ENCODE measurements around the gene SLIT3. TPM values are rescaled to one million over a fixed set of nuclear protein-coding genes. Genes with fewer than 3 reads are reported as not detected.

The SLIT3 gene
- total and polyA plus RNA-seq, 2 experiments from 2014 or later, result 58.4 to 96.7 TPM

- H3K4me2 ChIP-seq, result no peak overlapping the region
Measured at GRCh38 chr5:169006842-169007790, 293.8 kb downstream of the SLIT3 start.

DNA sequence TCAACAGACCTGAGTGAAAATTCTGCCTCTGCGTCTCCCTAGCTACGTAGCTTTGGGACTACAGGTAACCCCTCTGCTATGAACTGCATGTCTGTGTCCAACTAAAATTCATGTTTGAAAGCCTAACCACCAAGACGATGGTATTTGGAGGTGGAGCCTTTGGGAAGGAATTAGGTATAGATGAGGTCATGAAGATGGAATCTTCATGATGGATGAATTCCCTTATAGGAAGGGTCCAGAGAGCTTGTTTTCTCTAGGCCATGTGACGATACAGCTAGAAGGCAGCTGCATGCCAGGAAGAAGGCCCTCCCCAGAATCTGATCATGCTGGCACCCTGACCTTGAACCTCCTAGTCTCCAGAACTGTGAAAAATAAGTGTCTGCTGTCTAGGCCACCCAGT, 296.4 kb downstream of the SLIT3 start:
- Histone ChIP-seq H3K9me3 (ENCODE audit: low read depth) (no peaks in the 10 kb centered on the region), H3K79me2 (no peaks in the 10 kb centered on the region)
- no peak for TF ChIP-seq EZH2 (IDR thresholded peaks at IDR 0.05; ENCODE audit: borderline replicate concordance)
- no peak for TF ChIP-seq EZH2phosphoT487 (IDR thresholded peaks at IDR 0.05; ENCODE audit: low read depth, severe bottlenecking, unreplicated experiment)
- TF ChIP-seq, protein P1, sequence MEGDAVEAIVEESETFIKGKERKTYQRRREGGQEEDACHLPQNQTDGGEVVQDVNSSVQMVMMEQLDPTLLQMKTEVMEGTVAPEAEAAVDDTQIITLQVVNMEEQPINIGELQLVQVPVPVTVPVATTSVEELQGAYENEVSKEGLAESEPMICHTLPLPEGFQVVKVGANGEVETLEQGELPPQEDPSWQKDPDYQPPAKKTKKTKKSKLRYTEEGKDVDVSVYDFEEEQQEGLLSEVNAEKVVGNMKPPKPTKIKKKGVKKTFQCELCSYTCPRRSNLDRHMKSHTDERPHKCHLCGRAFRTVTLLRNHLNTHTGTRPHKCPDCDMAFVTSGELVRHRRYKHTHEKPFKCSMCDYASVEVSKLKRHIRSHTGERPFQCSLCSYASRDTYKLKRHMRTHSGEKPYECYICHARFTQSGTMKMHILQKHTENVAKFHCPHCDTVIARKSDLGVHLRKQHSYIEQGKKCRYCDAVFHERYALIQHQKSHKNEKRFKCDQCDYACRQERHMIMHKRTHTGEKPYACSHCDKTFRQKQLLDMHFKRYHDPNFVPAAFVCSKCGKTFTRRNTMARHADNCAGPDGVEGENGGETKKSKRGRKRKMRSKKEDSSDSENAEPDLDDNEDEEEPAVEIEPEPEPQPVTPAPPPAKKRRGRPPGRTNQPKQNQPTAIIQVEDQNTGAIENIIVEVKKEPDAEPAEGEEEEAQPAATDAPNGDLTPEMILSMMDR (IDR thresholded peaks at IDR 0.05; ENCODE audit: poor library complexity), result no peak

More at GRCh38 chr5:169006842-169007790, 293.8 kb downstream of the SLIT3 start:
- peak overlapping the region; percentile 68 for H3K27ac ChIP-seq
- H3K4me3 ChIP-seq, result no peak overlapping the region
- H4K20me1 ChIP-seq (ENCODE audit: insufficient read depth, poor library complexity, severe bottlenecking), result no peaks in the 10 kb centered on the region
- no peaks in the 10 kb centered on the region for H3K27me3 ChIP-seq
- 81% methylated on average over 8 of the region's 8 CpGs for WGBS (ENCODE audit: low lambda C conversion rate, missing lambda C conversion rate)
- TF ChIP-seq, protein P1 (IDR thresholded peaks at IDR 0.05; ENCODE audit: poor library complexity), result no peak
- TF ChIP-seq EZH2phosphoT487 (IDR thresholded peaks at IDR 0.05; ENCODE audit: low read depth, severe bottlenecking, unreplicated experiment) (no peak), EZH2 (IDR thresholded peaks at IDR 0.05; ENCODE audit: borderline replicate concordance) (no peak)
- DNase-seq (ENCODE audit: low spot score), result no peak
- peaks cover 31% of the 10 kb centered on the region for H3K4me1 ChIP-seq (ENCODE audit: insufficient read depth)
- no peaks in the 10 kb centered on the region for H3K36me3 ChIP-seq (replicated peaks; ENCODE audit: insufficient read depth, low read depth)
- no peaks in the 10 kb centered on the region for H3K9me2 ChIP-seq (replicated peaks; ENCODE audit: insufficient read depth)
- H3K9me3 ChIP-seq (ENCODE audit: low read depth), result no peaks in the 10 kb centered on the region
- peaks cover 2% of the 10 kb centered on the region for H3K79me2 ChIP-seq
- H2AFZ ChIP-seq, result no peak overlapping the region

GRCh38 chr5:169003721-169004541, 297.0 kb downstream of the SLIT3 start:
- Histone ChIP-seq H3K9me3 (ENCODE audit: low read depth) (no peaks in the 10 kb centered on the region), H3K9me2 (replicated peaks; ENCODE audit: insufficient read depth) (no peaks in the 10 kb centered on the region), H3K4me2 (peak overlapping the region; percentile 14), H3K36me3 (replicated peaks; ENCODE audit: insufficient read depth, low read depth) (no peaks in the 10 kb centered on the region), H2AFZ (no peak overlapping the region), H3K27ac (peak overlapping the region; percentile 52), H4K20me1 (ENCODE audit: insufficient read depth, poor library complexity, severe bottlenecking) (no peaks in the 10 kb centered on the region), H3K4me3 (no peak overlapping the region), H3K79me2 (no peaks in the 10 kb centered on the region), H3K27me3 (no peaks in the 10 kb centered on the region), H3K4me1 (ENCODE audit: insufficient read depth) (peaks cover 31% of the 10 kb centered on the region)
- no peak for TF ChIP-seq EZH2phosphoT487 (IDR thresholded peaks at IDR 0.05; ENCODE audit: low read depth, severe bottlenecking, unreplicated experiment)
- TF ChIP-seq EZH2 (IDR thresholded peaks at IDR 0.05; ENCODE audit: borderline replicate concordance), result no peak
- TF ChIP-seq, protein P1 (IDR thresholded peaks at IDR 0.05; ENCODE audit: poor library complexity), result peak; percentile 44
- DNase-seq (ENCODE audit: low spot score), result peak; percentile 36
- WGBS (ENCODE audit: low lambda C conversion rate, missing lambda C conversion rate), result 58% methylated on average over 11 of the region's 11 CpGs

More for the DNA sequence above, 296.4 kb downstream of the SLIT3 start:
- no peak overlapping the region for H2AFZ ChIP-seq
- 58% methylated on average over 4 of the region's 4 CpGs for WGBS (ENCODE audit: low lambda C conversion rate, missing lambda C conversion rate)
- no peaks in the 10 kb centered on the region for H3K9me2 ChIP-seq (replicated peaks; ENCODE audit: insufficient read depth)
- peak overlapping the region; percentile 14 for H3K4me2 ChIP-seq
- H3K36me3 ChIP-seq (replicated peaks; ENCODE audit: insufficient read depth, low read depth), result no peaks in the 10 kb centered on the region
- H3K4me1 ChIP-seq (ENCODE audit: insufficient read depth), result peaks cover 31% of the 10 kb centered on the region
- no peak for DNase-seq (ENCODE audit: low spot score)
- H3K27ac ChIP-seq, result peak overlapping the region; percentile 52
- H4K20me1 ChIP-seq (ENCODE audit: insufficient read depth, poor library complexity, severe bottlenecking), result no peaks in the 10 kb centered on the region
- H3K27me3 ChIP-seq, result no peaks in the 10 kb centered on the region
- H3K4me3 ChIP-seq, result no peak overlapping the region
